Mesendoderm (in vitro differentiated cells): ENCODE results near the gene PLA2G4B.
"Not testable (repeated sequence)": the region's sequence is repeated elsewhere in the genome, so short reads cannot be mapped to it uniquely, and the experiment has no call there.

Source experiments
- DNase-seq: peaks from one replicate; pipeline ENCODE4 v3.0.0; 2013
- H2AK5ac ChIP-seq: 2 replicates; pipeline ENCODE4 v1.6.1; 2013; ENCODE audit warnings: low read length, inconsistent platforms
- H2BK120ac ChIP-seq: 2 replicates; pipeline ENCODE4 v1.6.1; 2013; ENCODE audit warnings: low read depth, mild to moderate bottlenecking, low read length, moderate library complexity, mixed read lengths
- H2BK15ac ChIP-seq: replicated peaks from 2 replicates; pipeline ENCODE4 v1.6.1; 2013; ENCODE audit warnings: low read depth, mild to moderate bottlenecking, moderate library complexity
- H2BK5ac ChIP-seq: 2 replicates; pipeline ENCODE4 v1.6.1; 2013; ENCODE audit warnings: low read length, inconsistent platforms
- H3K18ac ChIP-seq: 2 replicates; pipeline ENCODE4 v1.6.1; 2013; ENCODE audit warnings: mild to moderate bottlenecking, low read length, mixed read lengths
- H3K23ac ChIP-seq: one replicate; pipeline ENCODE4 v1.6.1; 2013; ENCODE audit warnings: low read length
- H3K27ac ChIP-seq: 2 replicates; pipeline ENCODE4 v1.5.1; 2013; ENCODE audit warnings: low read depth, mild to moderate bottlenecking, inconsistent platforms, low read length, moderate library complexity
- H3K27me3 ChIP-seq: 2 replicates; pipeline ENCODE4 v1.6.1; 2013; ENCODE audit warnings: low read length, control low read depth, mild to moderate bottlenecking, inconsistent platforms; ENCODE audit not compliant: insufficient read depth, poor library complexity
- H3K36me3 ChIP-seq: 2 replicates; pipeline ENCODE4 v1.6.1; 2013; ENCODE audit warnings: low read length, inconsistent platforms; ENCODE audit not compliant: control insufficient read depth, insufficient read depth
- H3K4ac ChIP-seq: one replicate; pipeline ENCODE4 v1.6.1; 2013; ENCODE audit warnings: low read depth, mild to moderate bottlenecking, low read length, moderate library complexity
- H3K4me1 ChIP-seq: 2 replicates; pipeline ENCODE4 v1.6.1; 2013; ENCODE audit warnings: low read depth, low read length, inconsistent platforms; ENCODE audit not compliant: control insufficient read depth
- H3K4me2 ChIP-seq: 2 replicates; pipeline ENCODE4 v1.6.1; 2013; ENCODE audit warnings: low read length
- H3K4me3 ChIP-seq: 2 replicates; pipeline ENCODE4 v1.5.1; 2013; ENCODE audit warnings: mild to moderate bottlenecking, low read length
- H3K56ac ChIP-seq: one replicate; pipeline ENCODE4 v1.6.1; 2013; ENCODE audit warnings: low read length
- H3K79me1 ChIP-seq: 2 replicates; pipeline ENCODE4 v1.6.1; 2013; ENCODE audit warnings: low read length, inconsistent platforms
- H3K79me2 ChIP-seq: 2 replicates; pipeline ENCODE4 v1.6.1; 2013; ENCODE audit warnings: mild to moderate bottlenecking, low read length; ENCODE audit not compliant: control insufficient read depth, insufficient read depth
- H3K9ac ChIP-seq: 2 replicates; pipeline ENCODE4 v1.6.1; 2013; ENCODE audit warnings: low read length, inconsistent platforms
- H4K5ac ChIP-seq: one replicate; pipeline ENCODE4 v1.6.1; 2013; ENCODE audit warnings: low read length
- H4K8ac ChIP-seq: one replicate; pipeline ENCODE4 v1.6.1; 2013; ENCODE audit warnings: low read depth, mild to moderate bottlenecking, control low read depth, low read length, moderate library complexity
- WGBS: extraction: QIAGEN DNeasy Blood & Tissue Kit; methylation state at CpG from one replicate; pipeline ENCODE4 v1.1.7; 2013; ENCODE audit warnings: low lambda C conversion rate, missing lambda C conversion rate; ENCODE audit not compliant: insufficient coverage; ENCODE audit errors: extremely low coverage; 5-methylcytosine and 5-hydroxymethylcytosine counted together

Gene PLA2G4B

DNA sequence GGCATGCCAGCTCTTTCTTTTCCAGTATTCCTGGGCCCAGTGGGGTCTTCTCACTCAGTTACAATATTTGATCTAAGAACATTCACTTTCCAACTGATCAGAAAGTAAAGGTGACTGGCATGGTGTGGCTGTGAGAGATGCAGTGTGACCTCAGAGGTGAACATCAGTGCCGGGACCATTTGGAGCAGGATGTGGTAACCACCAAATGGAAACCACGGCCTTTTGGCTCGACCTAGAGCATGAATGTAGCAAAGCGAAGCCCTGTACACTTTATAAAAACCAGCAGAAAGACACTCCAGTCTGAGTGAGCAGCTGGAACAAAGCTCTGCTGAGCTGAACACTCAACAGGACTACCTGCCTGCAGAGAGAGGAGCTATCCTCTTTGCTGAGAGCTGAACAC, 7.4 kb upstream of the PLA2G4B start:
- not testable (repeated sequence) for H4K8ac ChIP-seq, H2BK5ac ChIP-seq, H3K27me3 ChIP-seq, H4K5ac ChIP-seq, H3K4ac ChIP-seq, DNase-seq, H3K4me2 ChIP-seq, H3K56ac ChIP-seq, H3K23ac ChIP-seq, H3K4me1 ChIP-seq, H2AK5ac ChIP-seq, H2BK120ac ChIP-seq, H3K79me2 ChIP-seq, H3K18ac ChIP-seq, H3K79me1 ChIP-seq, H3K4me3 ChIP-seq, H3K36me3 ChIP-seq, H3K27ac ChIP-seq, H2BK15ac ChIP-seq, H3K9ac ChIP-seq
- WGBS, result no CpG with 5 or more reads among the region's 4 CpGs

DNA sequence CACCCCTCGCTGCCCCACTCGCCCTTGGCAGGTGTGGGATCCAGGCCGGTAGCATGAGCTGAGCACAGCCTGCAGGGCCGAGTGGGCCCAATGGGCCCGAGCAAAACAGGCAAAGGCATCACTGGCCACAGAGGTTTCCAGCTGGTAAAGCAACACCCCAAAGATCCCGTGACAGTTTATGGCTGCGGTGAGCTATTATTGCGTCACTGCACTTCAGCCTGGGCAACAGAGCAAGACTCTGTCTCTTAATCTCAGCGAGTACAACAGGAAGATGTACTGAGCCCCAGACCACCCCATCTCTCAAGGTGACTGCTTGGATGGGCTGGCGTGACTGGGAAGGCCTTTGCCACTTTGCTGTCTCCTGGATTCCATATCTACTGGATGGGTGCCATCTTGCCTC, 6.4 kb upstream of the PLA2G4B start:
- Histone ChIP-seq H3K27me3 (no peaks in the 10 kb centered on the region), H3K4me2 (no peak overlapping the region), H2BK120ac (no peak overlapping the region), H3K79me1 (no peaks in the 10 kb centered on the region), H3K4me1 (peaks cover 2% of the 10 kb centered on the region), H2AK5ac (no peak overlapping the region), H3K36me3 (no peaks in the 10 kb centered on the region), H3K27ac (no peak overlapping the region), H4K5ac (no peak overlapping the region), H3K9ac (no peak overlapping the region), H3K4ac (no peak overlapping the region), H3K4me3 (no peak overlapping the region), H3K23ac (no peak overlapping the region), H2BK15ac (no peak overlapping the region), H4K8ac (no peak overlapping the region), H3K18ac (no peak overlapping the region), H3K79me2 (no peaks in the 10 kb centered on the region), H3K56ac (no peak overlapping the region), H2BK5ac (no peak overlapping the region)
- no peak for DNase-seq
- no CpG with 5 or more reads among the region's 10 CpGs for WGBS

DNA sequence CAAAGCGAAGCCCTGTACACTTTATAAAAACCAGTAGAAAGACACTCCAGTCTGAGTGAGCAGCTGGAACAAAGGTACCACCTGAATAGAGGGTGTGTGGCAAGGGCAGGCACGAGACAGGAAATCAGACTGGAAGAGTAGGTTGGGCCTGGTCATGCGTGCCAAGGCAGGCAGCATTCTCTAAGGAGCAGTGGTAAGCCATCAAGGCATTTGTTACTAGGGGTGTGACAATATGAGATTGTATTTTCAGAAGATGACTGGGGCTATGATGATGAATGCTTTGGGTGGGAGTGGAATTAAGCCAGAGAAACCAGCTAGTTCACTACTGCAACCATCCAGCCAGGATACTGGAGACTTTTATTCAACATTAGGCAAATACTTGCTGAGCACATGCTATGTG, 5.8 kb upstream of the PLA2G4B start:
- no CpG with 5 or more reads among the region's 3 CpGs for WGBS
- H2BK120ac ChIP-seq, result no peak overlapping the region
- no peak overlapping the region for H3K27ac ChIP-seq

GRCh38 chr15:41834096-41834495, 4.6 kb upstream of the PLA2G4B start:
- Histone ChIP-seq H3K56ac (no peak overlapping the region), H3K27ac (no peak overlapping the region), H3K4me1 (no peaks in the 10 kb centered on the region), H3K36me3 (no peaks in the 10 kb centered on the region), H3K79me1 (no peaks in the 10 kb centered on the region), H2BK120ac (no peak overlapping the region), H3K4me3 (no peak overlapping the region), H4K8ac (no peak overlapping the region), H3K79me2 (no peaks in the 10 kb centered on the region), H2BK15ac (no peak overlapping the region), H4K5ac (no peak overlapping the region), H3K4me2 (no peak overlapping the region), H2BK5ac (no peak overlapping the region), H3K9ac (no peak overlapping the region), H3K4ac (no peak overlapping the region), H3K27me3 (no peaks in the 10 kb centered on the region), H3K23ac (no peak overlapping the region), H3K18ac (no peak overlapping the region), H2AK5ac (no peak overlapping the region)
- no peak for DNase-seq
- WGBS, result no CpG with 5 or more reads among the region's 3 CpGs

More for the DNA sequence above, 5.8 kb upstream of the PLA2G4B start:
- Histone ChIP-seq H2AK5ac (no peak overlapping the region), H3K36me3 (no peaks in the 10 kb centered on the region), H3K4me3 (no peak overlapping the region), H4K5ac (no peak overlapping the region), H3K56ac (no peak overlapping the region), H3K9ac (no peak overlapping the region), H3K4me1 (peaks cover 2% of the 10 kb centered on the region), H3K27me3 (no peaks in the 10 kb centered on the region), H2BK15ac (no peak overlapping the region), H2BK5ac (no peak overlapping the region), H3K18ac (no peak overlapping the region), H3K23ac (no peak overlapping the region), H3K4me2 (no peak overlapping the region), H3K79me2 (no peaks in the 10 kb centered on the region), H3K79me1 (no peaks in the 10 kb centered on the region), H4K8ac (no peak overlapping the region), H3K4ac (no peak overlapping the region)
- no peak for DNase-seq

DNA sequence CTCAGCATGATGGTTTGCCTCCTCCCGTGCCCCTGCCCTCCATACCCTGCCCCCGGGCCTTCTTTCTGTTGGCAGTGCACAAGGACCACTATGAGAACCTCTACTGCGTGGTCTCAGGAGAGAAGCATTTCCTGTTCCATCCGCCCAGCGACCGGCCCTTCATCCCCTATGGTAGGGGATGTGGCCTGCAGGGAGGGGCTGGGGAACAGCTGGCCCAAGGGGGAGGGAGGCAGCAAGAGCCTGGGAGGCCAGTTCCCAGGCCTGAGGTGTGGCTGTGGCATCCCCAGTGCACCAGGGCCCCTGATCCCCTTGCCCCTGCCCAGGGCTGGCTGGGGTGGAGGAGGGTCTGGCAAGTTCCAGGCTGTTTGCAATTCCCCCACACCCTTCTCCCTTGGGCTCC, 2.6 kb upstream of the PLA2G4B start:
- H3K4me3 ChIP-seq, result no peak overlapping the region
- H2BK15ac ChIP-seq, result no peak overlapping the region
- DNase-seq, result no peak
- H3K4me1 ChIP-seq, result no peaks in the 10 kb centered on the region
- H2BK120ac ChIP-seq, result no peak overlapping the region
- H3K4me2 ChIP-seq, result no peak overlapping the region
- H3K79me2 ChIP-seq, result no peaks in the 10 kb centered on the region
- no peak overlapping the region for H3K56ac ChIP-seq
- no peak overlapping the region for H3K4ac ChIP-seq
- no peak overlapping the region for H3K9ac ChIP-seq
- no peak overlapping the region for H2BK5ac ChIP-seq
- no peak overlapping the region for H2AK5ac ChIP-seq
- no peaks in the 10 kb centered on the region for H3K27me3 ChIP-seq
- no peak overlapping the region for H4K5ac ChIP-seq
- H3K36me3 ChIP-seq, result no peaks in the 10 kb centered on the region
- no peak overlapping the region for H3K27ac ChIP-seq
- WGBS, result no CpG with 5 or more reads among the region's 6 CpGs
- H3K79me1 ChIP-seq, result no peaks in the 10 kb centered on the region
- no peak overlapping the region for H3K23ac ChIP-seq
- no peak overlapping the region for H3K18ac ChIP-seq
- no peak overlapping the region for H4K8ac ChIP-seq

GRCh38 chr15:41836713-41837454, 1.8 kb upstream of the PLA2G4B start:
- no peak overlapping the region for H3K23ac ChIP-seq
- H3K36me3 ChIP-seq, result no peaks in the 10 kb centered on the region
- no peak overlapping the region for H3K18ac ChIP-seq
- no peak overlapping the region for H3K4me2 ChIP-seq
- H3K27ac ChIP-seq, result no peak overlapping the region
- H3K4ac ChIP-seq, result no peak overlapping the region
- no peak overlapping the region for H2BK5ac ChIP-seq
- WGBS, result no CpG with 5 or more reads among the region's 23 CpGs
- no peak overlapping the region for H2BK120ac ChIP-seq
- no peak overlapping the region for H2AK5ac ChIP-seq
- no peaks in the 10 kb centered on the region for H3K79me1 ChIP-seq
- H3K4me3 ChIP-seq, result no peak overlapping the region
- no peak overlapping the region for H4K8ac ChIP-seq
- no peak overlapping the region for H2BK15ac ChIP-seq
- H3K79me2 ChIP-seq, result no peaks in the 10 kb centered on the region
- H3K9ac ChIP-seq, result no peak overlapping the region
- no peaks in the 10 kb centered on the region for H3K27me3 ChIP-seq
- no peak for DNase-seq
- no peaks in the 10 kb centered on the region for H3K4me1 ChIP-seq
- no peak overlapping the region for H3K56ac ChIP-seq
- H4K5ac ChIP-seq, result no peak overlapping the region
